Astrocyte of the cerebellum (primary cell): ENCODE data around the gene RUNX2.
A peak's percentile ranks its signal among the peaks of the same experiment; 100 is the strongest.

Experiments used
- DNase-seq: peaks from one replicate; pipeline ENCODE4 v3.0.0-alpha.2; 2011; ENCODE audit warnings: low read depth
- H3K4me3 ChIP-seq: 2 replicates; pipeline ENCODE4 v1.5.1; 2011; ENCODE audit warnings: mild to moderate bottlenecking, low read depth, low read length, moderate library complexity
- CTCF ChIP-seq: IDR thresholded peaks from 2 replicates; pipeline ENCODE4 v1.5.1; 2012; ENCODE audit warnings: low read length, low read depth, moderate library complexity, mild to moderate bottlenecking; ENCODE audit errors: missing control alignments
- in situ Hi-C: cut with HindIII; loops from 2 replicates; pipeline ENCODE4 v1.10.0; 2017; ENCODE audit warnings: low sequenced_read_pairs

RUNX2 gene

DNA sequence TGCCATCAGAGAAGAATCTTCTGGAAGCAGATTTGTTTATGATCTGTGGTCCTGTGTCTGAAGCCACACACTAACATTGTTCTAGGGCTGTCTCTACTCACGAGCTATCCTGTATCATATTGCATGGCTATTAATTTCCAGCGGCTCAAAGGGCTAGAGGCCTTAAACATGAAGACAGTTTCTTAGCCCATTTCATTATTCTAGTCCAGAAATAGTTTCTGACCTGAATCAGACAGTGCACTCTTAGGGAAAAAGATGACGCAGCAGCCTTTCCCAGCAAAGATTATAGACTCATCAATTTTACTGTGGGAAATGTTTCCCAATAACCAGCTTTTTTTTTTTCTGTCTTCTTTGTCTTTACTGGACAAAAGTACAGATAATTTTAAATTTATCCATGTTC lies 154.9 kb downstream of the RUNX2 start:
- in situ Hi-C loops = no loop called here
- H3K4me3 ChIP-seq = no peak overlapping the region
- no peak for TF ChIP-seq CTCF
- DNase-seq = peak; percentile 57

- in situ Hi-C loops = no loop called here
- no peak overlapping the region for H3K4me3 ChIP-seq
- no peak for TF ChIP-seq CTCF
- no peak for DNase-seq
Observed at GRCh38 chr6:45483501-45483900, 155.4 kb downstream of the RUNX2 start.

DNA sequence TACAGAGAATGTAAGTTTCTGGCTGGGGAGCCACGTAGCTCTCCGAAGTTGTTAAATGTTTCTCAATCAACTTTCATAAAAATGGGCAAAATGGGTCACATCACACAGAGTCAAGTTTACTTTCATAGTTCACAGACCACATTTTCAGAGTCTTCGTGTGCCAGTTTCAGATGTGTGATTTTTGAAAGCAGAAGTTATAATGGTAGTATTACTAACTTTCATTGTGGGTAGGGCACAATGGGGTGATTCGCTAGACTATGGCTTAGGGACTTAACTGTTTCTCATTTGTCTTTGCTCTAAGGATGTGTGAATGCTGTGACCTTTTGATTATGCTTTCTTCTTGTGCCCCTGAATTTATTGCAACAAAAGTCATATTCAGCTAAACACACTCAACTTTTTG lies 158.6 kb downstream of the RUNX2 start:
- H3K4me3 ChIP-seq = no peak overlapping the region
- TF ChIP-seq CTCF = no peak
- DNase-seq = no peak
- in situ Hi-C loops = no loop called here

GRCh38 chr6:45487645-45488044 lies 159.5 kb downstream of the RUNX2 start:
- DNase-seq = no peak
- in situ Hi-C loops = no loop called here
- no peak for TF ChIP-seq CTCF
- no peak overlapping the region for H3K4me3 ChIP-seq

DNA sequence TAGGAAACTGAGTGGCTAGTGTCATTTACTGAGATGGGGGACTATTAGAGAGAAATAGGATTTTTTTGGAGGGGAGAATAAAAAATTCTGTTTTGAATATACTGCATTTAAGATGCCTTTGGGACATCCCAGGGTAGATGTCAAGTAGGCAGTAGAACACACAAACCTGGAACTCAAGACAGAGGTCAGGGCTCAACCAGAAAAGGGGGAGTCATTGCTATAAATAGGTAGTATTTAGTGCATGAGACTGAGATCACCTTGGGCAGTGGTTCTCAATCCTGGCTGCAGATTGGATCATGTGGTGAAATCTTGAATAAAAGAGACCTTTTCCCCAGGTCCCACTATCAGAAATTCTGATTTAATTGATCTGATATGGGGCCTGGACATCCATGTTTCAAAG lies 160.1 kb downstream of the RUNX2 start:
- in situ Hi-C loops = no loop called here
- no peak for DNase-seq
- H3K4me3 ChIP-seq = no peak overlapping the region
- no peak for TF ChIP-seq CTCF

DNA sequence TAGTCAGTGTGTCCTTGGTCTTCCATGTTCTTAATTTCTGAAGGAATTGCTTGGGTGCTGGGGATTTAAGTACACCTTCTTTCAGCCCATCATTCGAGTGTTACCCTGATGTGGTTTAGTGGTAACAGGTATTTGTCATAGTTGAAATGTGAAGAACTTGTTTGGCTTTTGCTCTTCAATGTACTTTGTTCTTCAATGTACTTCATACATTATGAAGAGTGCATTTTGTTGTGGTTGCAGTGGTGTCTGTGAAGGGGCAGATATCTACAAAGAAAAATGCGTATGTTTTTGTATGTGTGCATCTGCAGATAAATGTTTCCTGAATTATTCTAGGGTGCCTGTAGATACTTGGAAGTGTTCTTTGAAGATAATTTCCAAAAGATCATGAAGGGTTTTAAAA lies 160.8 kb downstream of the RUNX2 start:
- H3K4me3 ChIP-seq = no peak overlapping the region
- in situ Hi-C loops = no loop called here
- no peak for TF ChIP-seq CTCF
- no peak for DNase-seq
